Measurements from ENCODE around the gene NEU4. TPM values are rescaled to one million over a fixed set of nuclear protein-coding genes. Genes with fewer than 3 reads are reported as not detected.
"Not testable (repeated sequence)": the region's sequence is repeated elsewhere in the genome, so short reads cannot be mapped to it uniquely, and the experiment has no call there.

The NEU4 gene
- 0.30 TPM for total RNA-seq

DNA sequence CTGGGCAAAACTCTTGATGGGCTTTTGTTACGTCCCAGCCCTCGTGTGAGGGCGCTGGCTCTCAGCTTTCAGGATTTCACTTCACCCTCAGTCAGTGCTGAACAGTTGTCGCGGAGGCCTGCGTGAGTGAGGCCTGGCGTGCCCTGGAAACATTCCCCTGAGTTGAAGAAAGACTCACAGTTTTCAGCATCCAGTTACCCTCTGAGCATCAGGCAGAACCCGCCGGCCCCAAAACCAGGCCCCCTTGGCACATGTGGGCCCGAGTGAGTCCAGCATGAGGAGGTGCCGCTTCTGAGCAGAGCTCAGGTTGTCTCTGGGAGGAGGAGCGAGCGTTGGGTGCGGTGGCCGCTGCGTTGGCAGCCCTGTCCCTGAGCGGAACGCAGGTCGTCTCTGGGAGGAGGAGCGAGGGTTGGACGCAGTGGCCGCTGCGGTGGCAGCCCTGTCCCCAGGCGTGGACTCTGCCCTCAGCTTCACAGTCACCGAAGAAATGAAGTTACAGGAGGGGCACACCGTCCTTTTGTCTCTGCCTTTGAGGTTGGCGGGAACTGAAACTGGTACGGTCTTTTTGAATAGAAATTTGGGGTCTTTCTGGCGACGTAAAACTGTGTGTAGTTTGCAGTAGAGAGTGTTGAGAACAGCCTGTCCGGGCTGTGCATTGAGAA, at the start of gene NEU4:
NEU4 (plus strand) TSS at position 473 of the 662 bp plus-strand sequence. CDS start 5,292 bp downstream, outside the sequence.
- DNase-seq: no peak

GRCh38 chr2:241759893-241760292, 49.1 kb upstream of the NEU4 start:
- not testable (repeated sequence) for DNase-seq

DNA sequence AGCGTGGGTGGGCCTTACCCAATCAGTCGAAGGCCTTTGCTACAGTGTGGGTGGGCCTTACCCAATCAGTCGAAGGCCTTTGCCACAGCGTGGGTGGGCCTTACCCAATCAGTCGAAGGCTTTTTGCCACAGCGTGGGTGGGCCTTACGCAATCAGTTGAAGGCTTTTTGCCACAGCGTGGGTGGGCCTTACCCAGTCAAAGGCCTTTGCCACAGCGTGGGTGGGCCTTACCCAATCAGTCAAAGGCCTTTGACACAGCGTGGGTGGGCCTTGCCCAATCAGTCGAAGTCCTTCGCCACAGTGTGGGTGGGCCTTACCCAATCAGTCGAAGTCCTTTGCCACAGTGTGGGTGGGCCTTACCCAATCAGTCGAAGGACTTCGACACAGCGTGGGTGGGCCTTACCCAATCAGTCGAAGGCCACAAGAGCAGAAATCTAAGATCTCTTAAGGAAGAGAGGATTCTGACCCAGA, 48.7 kb upstream of the NEU4 start:
- no peak for DNase-seq

DNA sequence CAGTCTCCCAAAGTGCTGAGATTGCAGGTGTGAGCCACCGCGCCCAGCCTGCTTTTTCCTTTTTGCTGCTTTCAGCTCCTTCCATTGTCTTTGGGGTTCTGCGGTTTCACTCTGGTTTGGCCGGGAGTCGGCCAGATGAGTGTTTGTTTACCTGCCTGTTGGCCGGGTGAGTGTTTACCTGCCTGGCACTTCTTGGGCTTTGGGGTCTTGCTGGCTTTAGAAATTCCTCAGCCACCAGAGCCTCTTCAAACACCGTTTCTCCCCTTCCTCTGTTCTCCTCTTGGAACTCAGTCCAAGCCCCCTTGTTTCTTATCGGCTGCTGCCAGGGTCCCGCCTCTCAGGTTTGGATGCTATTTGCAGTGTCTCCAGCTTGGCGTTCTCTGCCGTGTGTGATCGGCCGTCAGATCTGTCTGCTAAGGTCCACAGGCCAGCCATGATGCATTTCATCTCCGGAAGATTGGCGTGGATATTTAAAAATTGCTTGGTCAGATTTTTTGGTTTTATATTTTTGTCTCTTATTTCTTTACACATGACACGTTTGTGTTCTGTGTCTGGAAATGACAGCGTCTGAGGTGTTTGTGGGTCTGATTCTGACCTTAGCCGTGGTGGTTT, 46.6 kb upstream of the NEU4 start:
- no peak for DNase-seq

DNA sequence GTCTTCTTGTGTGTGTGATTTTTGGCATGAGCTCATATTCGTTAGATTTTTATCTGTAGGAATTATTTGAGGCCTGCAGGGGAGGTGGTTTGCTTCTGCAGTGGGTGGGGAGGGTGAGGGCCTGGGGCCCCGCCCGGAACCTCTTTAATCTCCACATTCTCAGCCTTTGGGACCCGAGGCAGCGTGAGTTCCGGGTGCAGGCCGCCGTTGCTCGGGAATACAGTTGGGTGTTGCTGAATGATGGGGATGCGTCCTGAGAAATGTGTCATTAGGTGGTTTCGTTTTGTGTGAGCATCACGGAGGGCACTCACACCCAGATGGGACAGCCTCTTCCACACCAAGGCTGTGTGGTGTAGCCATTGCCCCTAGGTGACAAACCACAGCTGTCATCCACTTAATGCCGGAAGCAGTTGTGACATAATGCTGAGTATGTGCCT, 46.0 kb upstream of the NEU4 start:
- DNase-seq: no peak

- DNase-seq: no peak
Observed at GRCh38 chr2:241763551-241764274, 45.3 kb upstream of the NEU4 start.

DNA sequence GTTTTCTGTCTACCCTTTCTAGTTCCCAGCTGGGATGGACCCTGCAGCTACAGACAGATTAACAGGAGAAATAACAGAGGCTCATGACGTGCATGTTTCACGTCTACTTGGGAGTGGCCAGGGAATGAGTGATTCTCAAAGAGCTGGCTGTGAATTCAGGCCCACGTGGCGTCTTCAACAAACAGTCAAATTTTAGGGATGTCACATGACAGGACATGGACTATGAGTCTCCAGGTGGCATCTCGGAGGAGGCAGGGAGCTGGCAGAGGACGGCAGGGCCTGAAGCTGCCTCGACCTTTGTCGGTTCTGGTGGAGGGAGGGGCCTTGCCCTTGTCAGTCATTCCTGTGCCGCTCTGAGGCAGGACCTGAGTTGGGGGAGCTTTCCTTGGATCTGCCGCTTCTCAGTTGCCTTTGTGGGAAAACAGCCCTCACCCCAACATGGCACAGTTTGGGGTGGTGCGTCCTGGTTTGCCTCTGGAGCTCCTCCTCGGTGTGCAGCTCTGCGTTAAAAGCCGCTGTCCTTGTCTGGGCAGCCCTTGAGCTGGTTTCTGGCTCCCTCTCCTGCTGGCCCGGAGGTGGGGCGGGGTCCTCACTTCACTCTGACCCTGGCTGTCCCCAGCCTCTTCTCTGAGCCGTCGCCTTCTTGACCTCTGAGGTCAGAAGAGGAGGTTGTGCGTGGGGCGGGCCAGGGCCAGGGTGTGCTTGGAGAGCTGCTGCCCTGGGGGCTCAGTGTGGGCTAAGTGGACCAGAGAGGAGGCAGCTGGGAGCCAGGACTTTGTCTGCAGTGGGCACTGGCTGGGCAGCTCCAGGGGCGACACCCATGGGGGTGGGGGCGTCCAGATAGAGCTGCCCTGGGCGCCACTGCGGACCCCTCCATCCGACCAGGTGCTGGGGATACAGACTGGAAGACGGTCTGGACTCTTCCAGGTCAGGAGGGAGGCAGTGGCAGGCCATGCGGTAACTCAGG, 44.4 kb upstream of the NEU4 start:
- DNase-seq: no peak

DNA sequence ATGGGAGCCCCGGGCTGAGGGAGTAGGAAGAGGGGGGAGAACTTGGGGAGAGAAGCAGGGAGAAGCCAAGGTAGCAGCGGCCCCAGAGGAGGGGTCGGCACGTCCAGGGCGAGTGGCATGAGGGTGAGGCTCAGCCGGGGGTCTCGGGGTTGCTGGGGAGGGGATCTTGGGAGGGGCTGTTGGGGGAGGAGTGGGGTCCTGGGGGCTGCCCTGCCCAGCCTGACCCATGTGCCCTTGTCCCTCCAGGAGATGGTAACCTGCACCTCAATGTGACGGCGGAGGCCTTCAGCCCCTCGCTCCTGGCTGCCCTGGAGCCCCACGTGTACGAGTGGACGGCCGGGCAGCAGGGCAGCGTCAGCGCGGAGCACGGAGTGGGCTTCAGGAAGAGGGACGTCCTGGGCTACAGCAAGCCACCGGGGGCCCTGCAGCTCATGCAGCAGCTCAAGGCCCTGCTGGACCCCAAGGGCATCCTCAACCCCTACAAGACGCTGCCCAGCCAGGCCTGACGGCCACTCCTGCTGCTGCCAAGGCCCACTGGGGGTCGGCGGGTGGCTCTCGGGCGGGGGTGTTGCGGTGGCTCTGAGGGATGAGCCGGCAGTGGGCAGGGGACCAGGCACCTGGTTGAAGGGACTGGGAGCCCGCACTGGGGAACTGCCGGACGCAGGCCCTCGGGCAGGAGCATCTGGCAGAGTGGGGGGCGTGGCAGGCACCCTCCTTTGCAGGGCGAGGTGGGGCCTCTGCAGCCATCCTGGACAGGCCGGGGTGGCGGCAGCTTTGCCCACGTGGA, 41.3 kb upstream of the NEU4 start:
- DNase-seq: no peak

DNA sequence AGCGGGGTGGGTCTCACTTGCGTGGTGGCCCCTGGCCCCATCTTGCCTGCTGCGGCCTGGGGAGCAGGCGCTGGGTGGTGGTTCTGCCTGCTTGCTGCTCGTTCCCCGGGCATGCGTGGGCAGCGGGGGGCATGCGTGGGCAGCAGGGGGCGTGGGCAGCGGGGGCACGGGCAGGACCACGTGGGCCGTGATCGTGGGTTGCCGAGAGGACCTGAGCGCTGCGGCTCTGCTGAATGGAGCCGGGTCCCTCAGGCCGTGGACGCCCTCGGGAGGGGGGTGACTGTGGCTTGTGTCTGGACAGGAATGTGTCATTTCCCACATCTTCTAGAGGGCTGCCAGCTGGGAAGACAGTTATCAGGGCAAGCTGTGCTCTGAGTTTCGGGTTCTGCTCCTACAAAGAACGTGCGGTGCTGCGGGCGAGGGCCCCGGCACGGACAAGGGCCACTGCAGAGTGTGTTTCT, 40.7 kb upstream of the NEU4 start:
- no peak for DNase-seq

DNA sequence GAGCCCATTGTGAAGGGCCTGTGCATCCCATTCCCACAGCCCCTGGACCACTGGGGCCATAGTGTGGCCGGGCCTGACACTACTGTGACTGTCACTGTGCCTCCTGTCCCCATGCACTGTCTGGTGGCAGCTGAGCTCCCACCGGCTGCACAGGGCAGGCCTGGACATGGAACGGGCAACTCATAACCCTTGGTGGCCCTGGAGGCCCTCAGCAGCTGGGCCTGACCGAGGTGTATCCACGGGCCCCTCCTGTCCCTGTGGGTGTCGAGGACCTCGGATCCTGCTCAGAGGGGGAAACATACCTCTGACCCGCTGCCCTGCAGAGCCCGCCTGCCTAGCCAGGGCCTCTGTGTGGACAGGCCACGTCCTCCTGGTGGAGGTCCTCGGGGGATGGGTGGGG, 40.1 kb upstream of the NEU4 start:
- no peak for DNase-seq

DNA sequence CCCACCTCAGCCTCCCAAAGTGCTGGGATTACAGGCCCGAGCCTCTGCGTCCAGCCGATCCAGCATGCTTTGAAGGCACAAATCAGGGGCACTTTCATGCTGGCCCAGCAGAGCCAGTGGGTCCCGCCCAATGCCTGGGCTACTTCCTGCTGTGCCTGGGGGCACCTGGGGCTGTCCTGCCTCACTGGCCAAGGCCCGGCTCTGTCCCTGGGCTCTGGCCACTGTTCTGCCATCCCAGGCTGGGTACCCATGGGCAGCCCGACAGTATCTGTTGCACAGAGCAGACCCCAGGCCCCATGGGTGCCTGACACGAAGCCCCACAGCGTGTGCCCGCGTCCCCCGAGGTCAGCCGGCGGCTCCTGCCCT, 39.2 kb upstream of the NEU4 start:
- DNase-seq: no peak

DNA sequence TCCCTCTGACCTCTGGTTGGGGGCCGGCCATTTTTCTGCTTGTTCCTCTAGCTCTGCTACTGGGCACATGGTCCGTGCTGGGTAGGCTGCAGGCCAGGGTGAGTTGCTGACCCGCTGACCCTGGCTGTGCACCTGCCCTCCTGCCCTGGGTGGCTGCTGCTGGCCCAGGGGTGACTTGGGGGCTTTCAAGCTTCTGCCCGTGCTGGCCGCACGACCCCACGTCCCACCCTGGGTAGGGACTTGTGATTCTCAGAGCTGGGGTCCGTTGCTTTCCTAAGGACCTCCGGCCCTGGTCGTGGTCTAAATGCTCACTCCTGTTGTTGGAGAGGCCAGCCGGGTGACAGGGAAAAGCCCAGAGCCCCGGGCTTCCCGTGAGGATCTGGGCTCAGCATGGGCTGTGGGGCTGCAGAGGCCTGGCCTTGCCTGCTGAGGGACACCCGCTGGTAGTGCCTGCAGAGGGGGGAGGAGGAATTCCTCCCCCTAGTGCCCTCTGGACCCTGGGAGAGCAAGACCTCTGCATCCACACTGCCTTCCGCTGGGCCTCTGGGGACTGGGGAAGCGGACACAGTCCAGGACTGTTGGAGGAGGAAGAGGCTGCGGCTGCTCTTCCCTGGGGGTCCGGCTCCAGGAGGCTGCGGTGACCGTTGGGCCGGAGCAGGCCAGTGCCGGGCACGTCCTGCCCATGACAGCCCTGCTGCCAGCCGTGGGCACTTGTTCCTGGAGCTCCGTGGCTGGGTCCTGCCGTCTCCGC, 38.6 kb upstream of the NEU4 start:
- DNase-seq: no peak

DNA sequence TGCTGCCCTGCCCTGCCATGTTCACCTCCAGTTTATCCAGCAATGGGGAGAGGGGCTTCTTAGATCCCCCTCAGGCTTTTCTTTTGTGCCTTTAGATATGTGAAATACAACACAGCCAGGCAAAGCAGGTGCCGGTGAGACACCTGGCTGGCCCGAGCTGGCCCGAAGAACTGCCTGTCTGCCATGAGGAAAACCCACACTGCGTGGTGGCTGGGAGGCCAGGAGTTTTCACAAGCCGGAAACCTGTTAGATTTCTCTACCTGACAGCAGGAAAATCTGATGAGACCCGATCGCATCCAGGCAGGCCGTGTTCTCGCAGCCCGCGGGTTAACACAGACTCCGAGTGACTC, 38.1 kb upstream of the NEU4 start:
- DNase-seq: no peak

GRCh38 chr2:241771286-241772062, 37.5 kb upstream of the NEU4 start:
- no peak for DNase-seq

- no peak for DNase-seq
Observed at GRCh38 chr2:241772063-241772499, 36.9 kb upstream of the NEU4 start.

GRCh38 chr2:241773511-241774418, 35.2 kb upstream of the NEU4 start:
- no peak for DNase-seq

DNA sequence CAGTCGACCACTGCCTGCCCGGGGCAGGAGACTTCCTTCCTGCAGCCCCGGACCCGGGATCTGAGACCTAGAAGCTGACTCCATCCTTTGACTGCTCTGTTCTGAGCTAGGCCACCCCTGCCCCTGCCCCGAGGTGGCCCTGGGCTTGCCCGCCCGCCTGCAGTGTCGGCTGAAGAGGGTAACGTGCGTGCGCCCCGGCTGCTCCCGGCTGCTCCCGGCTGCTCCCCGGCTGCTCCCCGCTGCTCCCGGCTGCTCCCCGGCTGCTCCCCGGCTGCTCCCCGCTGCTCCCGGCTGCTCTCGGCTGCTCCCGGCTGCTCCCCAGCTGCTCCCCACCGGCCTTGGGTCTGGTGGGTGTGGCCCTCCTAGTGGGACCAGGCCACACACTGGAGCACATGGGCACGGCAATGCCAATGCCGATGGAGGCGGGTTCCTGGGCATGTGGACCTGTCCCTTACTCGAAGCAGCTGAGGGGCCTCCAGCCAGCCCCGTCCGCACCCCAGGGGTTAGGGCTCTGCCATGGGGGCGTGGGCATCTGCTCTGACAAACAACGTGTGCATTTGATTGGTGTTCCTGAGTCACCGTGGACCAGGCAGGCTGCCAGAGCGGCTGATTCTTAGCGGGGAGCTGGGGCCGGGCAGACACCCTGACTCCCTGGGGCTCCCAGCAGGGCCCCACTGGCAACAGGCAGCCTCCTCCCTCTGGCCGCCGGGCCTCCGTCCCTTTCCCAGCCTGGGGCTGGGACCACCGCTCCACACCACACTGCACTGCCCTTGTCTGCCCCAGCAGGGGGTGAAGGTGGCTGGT, 34.4 kb upstream of the NEU4 start:
- no peak for DNase-seq
